PC-9 (cell line): ENCODE measurements around the gene IL31RA. TPM values are rescaled to one million over a fixed set of nuclear protein-coding genes. Genes with fewer than 3 reads are reported as not detected.
A peak's percentile ranks its signal among the peaks of the same experiment; 100 is the strongest.

Experiments used
- BruUV-seq: library from RNA; stranded (reverse); fragments of 400-500 nt; replicated peaks from 2 replicates; lab custom pipeline; 2021; lab: Mats Ljungman, UMichigan
- CTCF ChIA-PET: fragments of 300-600 bp; sonication (Branson Sonifier 250); formaldehyde crosslinking; loops from one replicate; lab custom pipeline; 2022; ENCODE audit warnings: antibody characterized with exemption; lab: Charles Lee
- POLR2A ChIA-PET: fragments of 300-600 bp; sonication (Branson Sonifier 250); formaldehyde crosslinking; loops from one replicate; lab custom pipeline; 2022; ENCODE audit warnings: antibody characterized with exemption; ENCODE audit not compliant: unreplicated experiment; lab: Charles Lee
- DNase-seq, 2 experiments: peaks; one replicate each; pipeline versions ENCODE4 v3.0.0 to v3.0.0-alpha.2; 2015 to 2022; ENCODE audit warnings: mixed read lengths in 1 of 2
- H2AFZ ChIP-seq: fragments of 200-600 bp; sonication (generic); 2 replicates; pipeline ENCODE4 v1.8.1; 2017; ENCODE audit warnings: antibody characterized with exemption
- H3F3A ChIP-seq: fragments of 200-600 bp; sonication (generic); 2 replicates; pipeline ENCODE4 v1.8.1; 2017; ENCODE audit warnings: antibody characterized with exemption, mild to moderate bottlenecking, low read depth; ENCODE audit not compliant: insufficient read depth
- H3K27ac ChIP-seq: fragments of 200-600 bp; sonication (generic); 2 replicates; pipeline ENCODE4 v1.6.1; 2016; ENCODE audit warnings: mixed run types
- H3K27me3 ChIP-seq: fragments of 200-600 bp; sonication (generic); 2 replicates; pipeline ENCODE4 v1.6.1; 2016; ENCODE audit warnings: low read depth, mixed run types; ENCODE audit not compliant: insufficient read depth
- H3K36me3 ChIP-seq: fragments of 200-600 bp; sonication (generic); 2 replicates; pipeline ENCODE4 v1.6.1; 2016; ENCODE audit warnings: low read depth, mixed run types
- H3K4me1 ChIP-seq: fragments of 200-600 bp; sonication (generic); replicated peaks from 2 replicates; pipeline ENCODE4 v1.6.1; 2016; ENCODE audit warnings: mixed run types; ENCODE audit not compliant: insufficient read depth
- H3K4me2 ChIP-seq: fragments of 200-600 bp; sonication (generic); 2 replicates; pipeline ENCODE4 v1.6.1; 2017; ENCODE audit warnings: mixed run types
- H3K4me3 ChIP-seq: fragments of 200-600 bp; sonication (generic); 2 replicates; pipeline ENCODE4 v1.6.1; 2016; ENCODE audit warnings: mixed run types
- H3K79me2 ChIP-seq: fragments of 200-600 bp; sonication (generic); 2 replicates; pipeline ENCODE4 v1.6.1; 2017; ENCODE audit warnings: low read depth, mixed run types
- H3K9me2 ChIP-seq: fragments of 200-600 bp; sonication (generic); 2 replicates; pipeline ENCODE4 v1.8.1; 2017; ENCODE audit warnings: mild to moderate bottlenecking; ENCODE audit not compliant: insufficient read depth
- H3K9me3 ChIP-seq: fragments of 200-600 bp; sonication (generic); 2 replicates; pipeline ENCODE4 v1.8.1; 2016; ENCODE audit warnings: low read depth; ENCODE audit not compliant: insufficient read depth
- H4K20me1 ChIP-seq: fragments of 200-600 bp; sonication (generic); 2 replicates; pipeline ENCODE4 v1.8.1; 2017; ENCODE audit not compliant: insufficient read depth
- CTCF ChIP-seq: fragments of 200-600 bp; sonication (generic); conservative IDR thresholded peaks from 2 replicates; pipeline ENCODE4 v1.6.1; 2017; ENCODE audit warnings: mixed run types, antibody characterized with exemption, mild to moderate bottlenecking, moderate library complexity
- EZH2 ChIP-seq: fragments of 200-600 bp; sonication (generic); IDR thresholded peaks from 2 replicates; pipeline ENCODE4 v1.8.0; 2017; ENCODE audit warnings: antibody characterized with exemption, low read depth
- intact Hi-C: fragments of 100-400 bp; cut with micrococcal nuclease; formaldehyde crosslinking; loops from one replicate; pipeline ENCODE4 v1.10.0; 2022; ENCODE audit not compliant: unreplicated experiment
- total RNA-seq: library from RNA; stranded (reverse); gene quantifications from 2 replicates; pipeline ENCODE4 v1.2.3, GENCODE V29; 2021

IL31RA gene
- total RNA-seq, 1 experiment from 2014 or later = 2.0 TPM

DNA sequence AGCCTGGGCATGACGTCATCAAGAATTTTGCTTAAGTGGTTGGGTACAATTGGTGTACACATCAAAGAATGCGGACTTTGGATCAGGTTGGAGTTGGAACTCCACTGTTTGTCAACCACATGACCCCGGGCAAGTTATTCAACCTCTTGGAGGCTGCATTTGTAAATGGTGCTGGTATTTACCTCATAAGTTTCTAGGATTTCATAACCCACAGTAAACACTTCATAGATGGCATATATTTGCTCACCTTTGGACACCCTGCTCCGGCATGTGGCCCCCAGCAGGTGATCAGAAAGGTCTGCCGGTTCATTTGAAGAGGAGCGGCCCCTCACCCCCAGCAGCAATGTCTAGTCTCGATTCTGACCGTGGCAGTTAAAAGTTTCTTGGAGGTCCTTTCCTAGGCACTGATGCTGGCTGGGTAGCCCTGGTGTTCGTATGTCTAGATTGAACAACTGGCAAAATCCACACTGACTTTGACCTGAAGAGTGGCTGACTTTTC, 83.0 kb downstream of the IL31RA start:
- H3K4me1 ChIP-seq = peaks cover 23% of the 10 kb centered on the region
- intact Hi-C loops = loop anchor here (10.0 kb wide), 2 partner anchors 941 to 1341 kb away; no protein-coding TSS in a partner anchor
- no peak overlapping the region for H2AFZ ChIP-seq
- H3K4me2 ChIP-seq = peak overlapping the region; percentile 50
- no peaks in the 10 kb centered on the region for H4K20me1 ChIP-seq
- H3K9me2 ChIP-seq = no peaks in the 10 kb centered on the region
- H3K36me3 ChIP-seq = no peaks in the 10 kb centered on the region
- H3K4me3 ChIP-seq = no peak overlapping the region
- H3K9me3 ChIP-seq = no peaks in the 10 kb centered on the region
- peak overlapping the region; percentile 15; the same call in 1 of the 2 replicates for H3K27ac ChIP-seq
- DNase-seq = peak in 1 of 2 experiments; percentile 94
- no peaks in the 10 kb centered on the region for H3K27me3 ChIP-seq
- ChIA-PET POLR2A (no interaction called here), CTCF (no interaction called here)
- peaks cover 22% of the 10 kb centered on the region for H3F3A ChIP-seq
- no TSS peak for BruUV-seq
- TF ChIP-seq EZH2 = no peak
- no peak for TF ChIP-seq CTCF
- H3K79me2 ChIP-seq = no peaks in the 10 kb centered on the region

DNA sequence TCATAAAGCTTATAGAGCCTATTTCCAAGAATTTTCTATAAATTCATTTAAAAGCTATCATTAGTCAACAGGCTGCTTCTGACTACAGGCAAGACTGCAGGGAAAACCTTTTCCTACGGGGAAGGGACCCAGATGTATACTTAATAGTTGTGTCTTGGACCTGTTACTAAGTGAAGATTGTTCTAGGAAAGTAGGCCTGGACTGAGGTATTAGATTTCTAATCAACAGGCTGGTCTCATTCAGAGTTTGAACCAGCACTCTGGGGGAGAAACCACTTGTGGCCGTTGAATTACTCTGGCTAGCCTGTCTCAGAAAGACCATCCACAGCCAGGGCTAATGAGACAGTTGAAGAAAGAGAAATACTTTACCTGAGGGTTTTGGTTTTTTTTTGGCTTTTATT, 83.6 kb downstream of the IL31RA start:
- no peaks in the 10 kb centered on the region for H3K27me3 ChIP-seq
- no peaks in the 10 kb centered on the region for H3K36me3 ChIP-seq
- H3F3A ChIP-seq = peaks cover 22% of the 10 kb centered on the region
- POLR2A ChIA-PET = no interaction called here
- H3K27ac ChIP-seq = no peak overlapping the region; the same call in 1 of the 2 replicates
- intact Hi-C loops = loop anchor here (5.0 to 10.0 kb wide), 3 partner anchors 762 to 1340 kb away; partner anchors contain the start of gene CDC20B
- no peak overlapping the region for H3K4me3 ChIP-seq
- H3K79me2 ChIP-seq = no peaks in the 10 kb centered on the region
- BruUV-seq = no TSS peak
- TF ChIP-seq EZH2 (no peak), CTCF (no peak)
- CTCF ChIA-PET = interaction anchor here (0.6 kb wide), 1 partner anchor 759 kb away, joined by 4 read pairs; no protein-coding TSS in a partner anchor
- peak overlapping the region; percentile 50; the same call in 1 of the 2 replicates for H3K4me2 ChIP-seq
- H3K9me2 ChIP-seq = no peaks in the 10 kb centered on the region
- H4K20me1 ChIP-seq = no peaks in the 10 kb centered on the region
- no peak for DNase-seq
- H3K9me3 ChIP-seq = no peaks in the 10 kb centered on the region
- H2AFZ ChIP-seq = no peak overlapping the region
- H3K4me1 ChIP-seq = peaks cover 23% of the 10 kb centered on the region

GRCh38 chr5:55935371-55935770, 84.2 kb downstream of the IL31RA start:
- H3K4me2 ChIP-seq = no peak overlapping the region
- DNase-seq = no peak
- no peak overlapping the region for H3K27ac ChIP-seq
- no peaks in the 10 kb centered on the region for H3K36me3 ChIP-seq
- no peaks in the 10 kb centered on the region for H4K20me1 ChIP-seq
- no peaks in the 10 kb centered on the region for H3K9me3 ChIP-seq
- no peak overlapping the region for H2AFZ ChIP-seq
- peaks cover 23% of the 10 kb centered on the region for H3K4me1 ChIP-seq
- no peaks in the 10 kb centered on the region for H3K9me2 ChIP-seq
- peaks cover 22% of the 10 kb centered on the region for H3F3A ChIP-seq
- no peak overlapping the region for H3K4me3 ChIP-seq
- intact Hi-C loops = loop anchor here (5.0 to 10.0 kb wide), 3 partner anchors 763 to 1339 kb away; partner anchors contain the start of gene CDC20B
- ChIA-PET POLR2A (no interaction called here), CTCF (interaction anchor here (0.6 to 0.8 kb wide), 4 partner anchors 266 to 760 kb away, joined by 3 to 9 read pairs (median 4); no protein-coding TSS in a partner anchor)
- BruUV-seq = no TSS peak
- H3K79me2 ChIP-seq = no peaks in the 10 kb centered on the region
- H3K27me3 ChIP-seq = no peaks in the 10 kb centered on the region
- TF ChIP-seq EZH2 = no peak
- TF ChIP-seq CTCF = no peak
